Urinary bladder (tissue), 4 donors: Measurements from ENCODE around the gene KRTCAP2. TPM values are rescaled to one million over a fixed set of nuclear protein-coding genes. Genes with fewer than 3 reads are reported as not detected.

Experiments used
- DNase-seq: peaks from one replicate; pipeline ENCODE4 v3.0.0-alpha.2; 2015; ENCODE audit errors: extremely low spot score
- H3K27ac ChIP-seq: one replicate; pipeline ENCODE4 v1.5.1; 2013; ENCODE audit warnings: low read depth, mild to moderate bottlenecking, moderate library complexity
- H3K36me3 ChIP-seq: one replicate; pipeline ENCODE4 v1.6.1; 2013; ENCODE audit warnings: mild to moderate bottlenecking, moderate library complexity; ENCODE audit not compliant: insufficient read depth
- H3K4me1 ChIP-seq: one replicate; pipeline ENCODE4 v1.6.1; 2013; ENCODE audit warnings: mild to moderate bottlenecking, moderate library complexity; ENCODE audit not compliant: insufficient read depth
- H3K4me3 ChIP-seq: one replicate; pipeline ENCODE4 v1.5.1; 2013; ENCODE audit warnings: low read depth, low read length
- WGBS: extraction: QIAGEN DNeasy Blood & Tissue Kit; methylation state at CpG from one replicate; pipeline ENCODE4 v1.1.7; 2013; 5-methylcytosine and 5-hydroxymethylcytosine counted together
- polyA plus RNA-seq: library from polyadenylated mRNA; stranded (reverse); fragments of 200-250 nt; gene quantifications from one replicate; pipeline ENCODE4 v1.2.3, GENCODE V29; 2013
- small RNA-seq: library from RNA; depleted of rRNA; stranded (forward); fragments of <200 nt; gene quantifications from one replicate; pipeline ENCODE3, GENCODE V24; 2014
- total RNA-seq: library from RNA; depleted of rRNA; stranded (reverse); fragments of >200 nt; gene quantifications from one replicate; pipeline ENCODE4 v1.2.3, GENCODE V29; 2014
- donor health status: healthy with polysubstance abuse.
- donor health status: healthy.

KRTCAP2 gene
- total and polyA plus RNA-seq, 2 donors: 53.0 to 266 TPM

GRCh38 chr1:155124503-155125463, 48.3 kb downstream of the KRTCAP2 start:
- H3K4me3 ChIP-seq: no peak overlapping the region
- H3K4me1 ChIP-seq: no peaks in the 10 kb centered on the region
- no peak for DNase-seq
- 77% methylated on average over 16 of the region's 16 CpGs for WGBS
- no peaks in the 10 kb centered on the region for H3K36me3 ChIP-seq
- no peak overlapping the region for H3K27ac ChIP-seq

GRCh38 chr1:155123801-155124200, 49.3 kb downstream of the KRTCAP2 start:
- DNase-seq: no peak
- 53% methylated on average over 4 of the region's 4 CpGs for WGBS
- no peaks in the 10 kb centered on the region for H3K36me3 ChIP-seq
- no peak overlapping the region for H3K27ac ChIP-seq
- H3K4me3 ChIP-seq: no peak overlapping the region
- H3K4me1 ChIP-seq: no peaks in the 10 kb centered on the region

- Histone ChIP-seq H3K4me3 (no peak overlapping the region), H3K27ac (no peak overlapping the region), H3K36me3 (no peaks in the 10 kb centered on the region), H3K4me1 (no peaks in the 10 kb centered on the region)
- no peak for DNase-seq
- WGBS: 83% methylated on average over 2 of the region's 2 CpGs
Observed at GRCh38 chr1:155122308-155122707, 50.8 kb downstream of the KRTCAP2 start.

- Histone ChIP-seq H3K36me3 (no peaks in the 10 kb centered on the region), H3K4me3 (no peak overlapping the region), H3K27ac (no peak overlapping the region), H3K4me1 (no peaks in the 10 kb centered on the region)
- DNase-seq: no peak
- 83% methylated on average over 2 of the region's 2 CpGs for WGBS
Observed at GRCh38 chr1:155121249-155121648, 51.9 kb downstream of the KRTCAP2 start.

GRCh38 chr1:155120253-155120652, 52.9 kb downstream of the KRTCAP2 start:
- no peaks in the 10 kb centered on the region for H3K4me1 ChIP-seq

More at GRCh38 chr1:155120253-155120652, 52.9 kb downstream of the KRTCAP2 start:
- Histone ChIP-seq H3K27ac (peak overlapping the region; percentile 35), H3K4me3 (no peak overlapping the region), H3K36me3 (no peaks in the 10 kb centered on the region)
- no peak for DNase-seq
- 53% methylated on average over 6 of the region's 6 CpGs for WGBS

Small RNA genes within 50 kb of the gene (small RNA-seq; reads per million reads assigned to genes)
- gene HMGN2P18 (not detected), gene RF00019 (not detected)

Other genes starting within 250 kb of the KRTCAP2 start
- gene PMVK, start 236.6 kb downstream of the KRTCAP2 start, total RNA-seq: 6.8 TPM
- gene PMVK, start 236.6 kb downstream of the KRTCAP2 start, polyA plus RNA-seq: 47.1 TPM
- gene PBXIP1, start 217.2 kb downstream of the KRTCAP2 start, total RNA-seq: 74.0 TPM
- 206 TPM for gene PBXIP1, start 217.2 kb downstream of the KRTCAP2 start, polyA plus RNA-seq
- 10.8 TPM for gene PYGO2, start 211.5 kb downstream of the KRTCAP2 start, total RNA-seq
- gene PYGO2, start 211.5 kb downstream of the KRTCAP2 start, polyA plus RNA-seq: 29.2 TPM
- 61.2 TPM for gene SHC1, start 202.6 kb downstream of the KRTCAP2 start, total RNA-seq
- gene SHC1, start 202.6 kb downstream of the KRTCAP2 start, polyA plus RNA-seq: 110 TPM
- 38.4 TPM for gene CKS1B, start 198.6 kb downstream of the KRTCAP2 start, total RNA-seq
- 54.9 TPM for gene CKS1B, start 198.6 kb downstream of the KRTCAP2 start, polyA plus RNA-seq
- gene FLAD1, start 190.0 kb downstream of the KRTCAP2 start, total RNA-seq: 10.5 TPM
- 27.9 TPM for gene FLAD1, start 190.0 kb downstream of the KRTCAP2 start, polyA plus RNA-seq
- not detected for gene LENEP, start 179.7 kb downstream of the KRTCAP2 start, total RNA-seq
- gene LENEP, start 179.7 kb downstream of the KRTCAP2 start, polyA plus RNA-seq: not detected
- 14.7 TPM for gene ZBTB7B, start 170.5 kb downstream of the KRTCAP2 start, total RNA-seq
- 52.0 TPM for gene ZBTB7B, start 170.5 kb downstream of the KRTCAP2 start, polyA plus RNA-seq
- gene DCST2, start 139.5 kb downstream of the KRTCAP2 start, total RNA-seq: 0.53 TPM
- 1.2 TPM for gene DCST2, start 139.5 kb downstream of the KRTCAP2 start, polyA plus RNA-seq
- not detected for gene DCST1, start 139.5 kb downstream of the KRTCAP2 start, total RNA-seq
- gene DCST1, start 139.5 kb downstream of the KRTCAP2 start, polyA plus RNA-seq: not detected
- gene ADAM15, start 122.0 kb downstream of the KRTCAP2 start, total RNA-seq: 38.3 TPM
- gene ADAM15, start 122.0 kb downstream of the KRTCAP2 start, polyA plus RNA-seq: 118 TPM
- 7.5 TPM for gene EFNA4, start 109.6 kb downstream of the KRTCAP2 start, total RNA-seq
- gene EFNA4, start 109.6 kb downstream of the KRTCAP2 start, polyA plus RNA-seq: 8.1 TPM
- gene EFNA3, start 94.5 kb downstream of the KRTCAP2 start, total RNA-seq: 1.2 TPM
- 2.3 TPM for gene EFNA3, start 94.5 kb downstream of the KRTCAP2 start, polyA plus RNA-seq
- gene EFNA1, start 45.4 kb downstream of the KRTCAP2 start, total RNA-seq: 31.1 TPM
- 44.6 TPM for gene EFNA1, start 45.4 kb downstream of the KRTCAP2 start, polyA plus RNA-seq
- 19.5 TPM for gene SLC50A1, start 37.5 kb downstream of the KRTCAP2 start, total RNA-seq
- 31.7 TPM for gene SLC50A1, start 37.5 kb downstream of the KRTCAP2 start, polyA plus RNA-seq
- 15.8 TPM for gene DPM3, start 32.8 kb downstream of the KRTCAP2 start, total RNA-seq
- gene DPM3, start 32.8 kb downstream of the KRTCAP2 start, polyA plus RNA-seq: 205 TPM
- 0.85 TPM for gene TRIM46, start 545 bp upstream of the KRTCAP2 start, total RNA-seq
- 1.1 TPM for gene TRIM46, start 545 bp upstream of the KRTCAP2 start, polyA plus RNA-seq
- 57.2 TPM for gene THBS3, start 34.6 kb upstream of the KRTCAP2 start, total RNA-seq
- gene THBS3, start 34.6 kb upstream of the KRTCAP2 start, polyA plus RNA-seq: 24.5 TPM
- gene MTX1, start 35.4 kb upstream of the KRTCAP2 start, total RNA-seq: 13.6 TPM
- 40.2 TPM for gene MTX1, start 35.4 kb upstream of the KRTCAP2 start, polyA plus RNA-seq
- 2.6 TPM for gene ENTREP3, start 82.2 kb upstream of the KRTCAP2 start, total RNA-seq
- 37.8 TPM for gene ENTREP3, start 82.2 kb upstream of the KRTCAP2 start, polyA plus RNA-seq
- gene SCAMP3, start 89.1 kb upstream of the KRTCAP2 start, total RNA-seq: 13.1 TPM
- gene SCAMP3, start 89.1 kb upstream of the KRTCAP2 start, polyA plus RNA-seq: 74.9 TPM
- 29.7 TPM for gene CLK2, start 100.2 kb upstream of the KRTCAP2 start, total RNA-seq
- 42.3 TPM for gene CLK2, start 100.2 kb upstream of the KRTCAP2 start, polyA plus RNA-seq
- gene HCN3, start 104.2 kb upstream of the KRTCAP2 start, total RNA-seq: 3.0 TPM
- gene HCN3, start 104.2 kb upstream of the KRTCAP2 start, polyA plus RNA-seq: 3.2 TPM
- not detected for gene PKLR, start 128.1 kb upstream of the KRTCAP2 start, total RNA-seq
- gene PKLR, start 128.1 kb upstream of the KRTCAP2 start, polyA plus RNA-seq: not detected
- 73.1 TPM for gene FDPS, start 135.6 kb upstream of the KRTCAP2 start, total RNA-seq
- gene FDPS, start 135.6 kb upstream of the KRTCAP2 start, polyA plus RNA-seq: 92.6 TPM
- 13.8 TPM for gene RUSC1, start 147.6 kb upstream of the KRTCAP2 start, total RNA-seq
- gene RUSC1, start 147.6 kb upstream of the KRTCAP2 start, polyA plus RNA-seq: 36.3 TPM